ENCODE measurements around the gene RNF213. TPM values are rescaled to one million over a fixed set of nuclear protein-coding genes. Genes with fewer than 3 reads are reported as not detected.

RNF213 gene
- polyA plus RNA-seq, 1 of the 3 experiments (the other 2 are of a cell fraction): 57.5 TPM

- Histone ChIP-seq H4K20me1 (ENCODE audit: insufficient read depth) (no peaks in the 10 kb centered on the region), H3K4me3 (ENCODE audit: low read depth in 2 of 2, low read length in 1 of 2) (no peak overlapping the region), H3K79me2 (ENCODE audit: insufficient read depth) (peaks cover 13% of the 10 kb centered on the region; the same call in 1 of the 2 replicates), H3K27me3 (ENCODE audit: insufficient read depth) (no peaks in the 10 kb centered on the region), H3F3A (replicated peaks; ENCODE audit: insufficient read depth) (no peaks in the 10 kb centered on the region), H3K27ac (ENCODE audit: low read depth in 2 of 2, low read length in 1 of 2) (no peak overlapping the region), H2AFZ (ENCODE audit: low read depth) (no peak overlapping the region), H3K4me2 (no peak overlapping the region), H3K9me2 (no peaks in the 10 kb centered on the region), H3K36me3 (replicated peaks in 1 of 2; ENCODE audit: control insufficient read depth in 1 of 2, insufficient read depth in 2 of 2, low read length in 1 of 2) (peaks cover 27 to 28% of the 10 kb centered on the region in 2 experiments), H3K4me1 (ENCODE audit: control insufficient read depth in 1 of 2, insufficient read depth in 2 of 2, low read depth in 1 of 2, low read length in 1 of 2) (peaks cover 0 to 4% of the 10 kb centered on the region in 2 experiments; a peak in 1 of 4 replicates), H3K9ac (no peak overlapping the region), H3K9me3 (no peaks in the 10 kb centered on the region)
- 94% methylated on average over 5 of the region's 5 CpGs for WGBS (ENCODE audit: low lambda C conversion rate)
- TF ChIP-seq MXI1 (IDR thresholded peaks at IDR 0.05; ENCODE audit: low read depth, low read length) (no peak), USF1 (IDR thresholded peaks at IDR 0.05; ENCODE audit: borderline replicate concordance, low read depth) (no peak), GATA2 (CRISPR knock-in tag; IDR thresholded peaks at IDR 0.05) (no peak), USF2 (IDR thresholded peaks at IDR 0.05; ENCODE audit: borderline replicate concordance, low read depth, low read length) (no peak), SMC3 (IDR thresholded peaks at IDR 0.05; ENCODE audit: low read depth, low read length) (no peak), NFIC (IDR thresholded peaks at IDR 0.05; ENCODE audit: borderline replicate concordance) (no peak), REST (IDR thresholded peaks at IDR 0.05; ENCODE audit: low read depth, low read length) (no peak), SIN3A (IDR thresholded peaks at IDR 0.05; ENCODE audit: borderline replicate concordance, low read depth, low read length) (no peak), IRF3 (IDR thresholded peaks at IDR 0.05; ENCODE audit: low read depth, low read length) (no peak), MAX (IDR thresholded peaks at IDR 0.05; ENCODE audit: low read depth) (no peak)
- DNase-seq: no peak
- CTCF ChIA-PET: interaction anchor here (0.9 kb wide), 1 partner anchor 62 kb away, joined by 3 read pairs; no protein-coding TSS in a partner anchor
- POLR2A ChIA-PET: no interaction called here
Observed at GRCh38 chr17:80286638-80286960, 25.9 kb downstream of the RNF213 start.

Measured in SK-N-SH (cell line).